Heart right ventricle (tissue), 16 donors: ENCODE results near the gene ELP6. TPM values are rescaled to one million over a fixed set of nuclear protein-coding genes. Genes with fewer than 3 reads are reported as not detected.

Source experiments
- ATAC-seq, 8 donors: fragments of 200-7000 bp; cut with Tn5 transposase; one replicate each; pipeline ENCODE4 v1.9.1; 2020; ENCODE audit warnings: mild to moderate bottlenecking in 8 of 8, moderate library complexity in 8 of 8, moderate number of reproducible peaks in 1 of 8
- DNase-seq, 2 donors: peaks; one replicate each; pipeline ENCODE4 v3.0.0-alpha.2; 2020
- H3K27ac ChIP-seq, 10 donors: fragments of 200-600 bp; sonication (generic) in 2 of 10; one replicate each; pipeline versions ENCODE4 v1.5.0 to v1.8.0; 2020 to 2022; ENCODE audit warnings: mild to moderate bottlenecking in 3 of 10
- H3K27me3 ChIP-seq, 7 donors: fragments of 200-600 bp; one replicate each; pipeline ENCODE4 v1.8.0; 2021 to 2022; ENCODE audit warnings: mild to moderate bottlenecking in 2 of 7
- H3K36me3 ChIP-seq, 9 donors: fragments of 200-600 bp; sonication (generic) in 1 of 9; one replicate each; pipeline versions ENCODE4 v1.5.0 to v1.8.0; 2020 to 2022; ENCODE audit warnings: mild to moderate bottlenecking in 2 of 9
- H3K4me1 ChIP-seq, 9 donors: fragments of 200-600 bp; sonication (generic) in 1 of 9; one replicate each; pipeline versions ENCODE4 v1.5.0 to v1.8.0; 2020 to 2022; ENCODE audit warnings: mild to moderate bottlenecking in 4 of 9
- H3K4me3 ChIP-seq, 10 donors: fragments of 200-600 bp; sonication (generic) in 2 of 10; one replicate each; pipeline versions ENCODE4 v1.5.0 to v1.8.0; 2020 to 2022; ENCODE audit warnings: mild to moderate bottlenecking in 7 of 10, moderate library complexity in 2 of 10
- H3K9me3 ChIP-seq, 11 donors: fragments of 200-600 bp in 10 of 11; sonication (generic) in 2 of 11; one replicate each; pipeline versions ENCODE4 v1.5.0 to v1.8.0; 2013 to 2022; ENCODE audit warnings: mild to moderate bottlenecking in 2 of 11, control low read depth in 1 of 11, moderate library complexity in 1 of 11
- WGBS, 2 donors: extraction: QIAGEN DNeasy Blood & Tissue Kit; methylation state at CpG; one replicate each; pipeline ENCODE4 v1.1.7; 2013; ENCODE audit warnings: inconsistent platforms in 1 of 2; 5-methylcytosine and 5-hydroxymethylcytosine counted together
- intact Hi-C, 10 donors: fragments of 100-400 bp; cut with DNase I; formaldehyde crosslinking; loops; one replicate each; pipeline versions ENCODE4 v1.11.1 to v1.14.2; 2022
- polyA plus RNA-seq, 2 donors: library from polyadenylated mRNA; stranded (reverse); fragments of 200-250 nt; gene quantifications; one replicate each; pipeline ENCODE4 v1.2.3, GENCODE V29; 2013
- total RNA-seq, 10 donors: library from RNA; stranded (reverse); fragmentation: NEBNext Ultra II Directional in 3 of 10; extraction: Animal tissue kit (Norgen Biotek cat#: 25700) in 3 of 10; gene quantifications; one replicate each; pipeline versions ENCODE4 v1.2.1 to v1.2.4, GENCODE V29; 2021 to 2023
- TF ChIP-seq, protein P1 (sequence below), 9 donors: fragments of 200-600 bp; sonication (generic) in 2 of 9; IDR thresholded peaks; one replicate each; pipeline versions ENCODE4 v1.5.0 to v1.8.0; 2021 to 2022; ENCODE audit warnings: antibody characterized with exemption in 9 of 9, mild to moderate bottlenecking in 5 of 9, moderate library complexity in 1 of 9
- donor health status: Arrhythmogenic right ventricular cardiomyopathy.
- donor health status: ischemic (EF 13 %, LVEDD 7.1; RV severe dilation, severe dysfunction).
- donor health status: healthy with polysubstance abuse.
- donor health status: DM: no; HTN: yes; CAD: no.
- donor health status: DM: no; HTN: no; CAD: no.
- donor health status: ischemic (EF 25% LVEDD 6.9; RV normal size, moderate dysfunction).
- donor health status: ischemic (EF 25% LVEDD 5.7; RV mildly dilated, moderate dysfunction).
- donor health status: healthy.
- donor health status: DM: yes; HTN: yes; CAD: no.
- donor health status: Ischemic cardiomyopathy.
- donor health status: ischemic (EF 35%, LVEDD 5.7; RV mildly dilated, moderate dysfunction).
- donor health status: nonischemic (EF 11% LVEDD 7.7; RV severe dilation, severe dysfunction).
- donor health status: DM: yes; HTN: yes; CAD: no.
- donor health status: PGD.
- donor health status: ischemic (EF 29% LVEDD 5.4; RV normal size, mild dysfunction).
- donor health status: nonischemic (EF 23%, LVEDD 6.1; RV moderate dilation, normal function).

ELP6 gene
- total and polyA plus RNA-seq, 12 donors, result 16.5 to 31.3 (median 21.2) TPM

DNA sequence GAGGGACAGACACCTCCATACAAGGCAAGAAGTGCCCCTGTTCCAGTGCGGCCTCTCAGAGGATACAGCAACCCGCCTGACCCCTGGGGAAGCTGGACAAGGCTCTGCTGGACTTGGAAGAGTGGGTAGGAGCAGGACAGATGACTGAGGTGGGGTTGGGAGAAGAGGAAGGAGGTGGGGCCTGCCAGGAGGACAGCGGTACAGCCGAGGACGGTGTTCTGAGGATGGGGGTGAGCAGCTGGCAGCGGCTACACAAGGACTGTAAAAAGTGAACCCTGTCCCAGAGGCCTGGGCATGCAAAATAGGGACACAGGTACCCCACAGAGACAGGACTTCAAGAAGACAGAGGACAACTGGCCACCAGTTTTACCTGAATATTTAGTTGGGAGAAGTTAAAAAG, 23.5 kb upstream of the ELP6 start:
- no peaks in the 10 kb centered on the region for H3K9me3 ChIP-seq
- peaks cover 0 to 3% (median 0%) of the 10 kb centered on the region in 7 donors for H3K27me3 ChIP-seq
- intact Hi-C loops, result no loop called here
- 77 to 83% methylated on average over 6 of the region's 6 CpGs for WGBS, 2 donors
- ATAC-seq, result no peak
- no peak overlapping the region for H3K4me3 ChIP-seq
- no peaks in the 10 kb centered on the region for H3K4me1 ChIP-seq
- TF ChIP-seq, protein P1, sequence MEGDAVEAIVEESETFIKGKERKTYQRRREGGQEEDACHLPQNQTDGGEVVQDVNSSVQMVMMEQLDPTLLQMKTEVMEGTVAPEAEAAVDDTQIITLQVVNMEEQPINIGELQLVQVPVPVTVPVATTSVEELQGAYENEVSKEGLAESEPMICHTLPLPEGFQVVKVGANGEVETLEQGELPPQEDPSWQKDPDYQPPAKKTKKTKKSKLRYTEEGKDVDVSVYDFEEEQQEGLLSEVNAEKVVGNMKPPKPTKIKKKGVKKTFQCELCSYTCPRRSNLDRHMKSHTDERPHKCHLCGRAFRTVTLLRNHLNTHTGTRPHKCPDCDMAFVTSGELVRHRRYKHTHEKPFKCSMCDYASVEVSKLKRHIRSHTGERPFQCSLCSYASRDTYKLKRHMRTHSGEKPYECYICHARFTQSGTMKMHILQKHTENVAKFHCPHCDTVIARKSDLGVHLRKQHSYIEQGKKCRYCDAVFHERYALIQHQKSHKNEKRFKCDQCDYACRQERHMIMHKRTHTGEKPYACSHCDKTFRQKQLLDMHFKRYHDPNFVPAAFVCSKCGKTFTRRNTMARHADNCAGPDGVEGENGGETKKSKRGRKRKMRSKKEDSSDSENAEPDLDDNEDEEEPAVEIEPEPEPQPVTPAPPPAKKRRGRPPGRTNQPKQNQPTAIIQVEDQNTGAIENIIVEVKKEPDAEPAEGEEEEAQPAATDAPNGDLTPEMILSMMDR (IDR thresholded peaks at IDR 0.05), result no peak
- H3K27ac ChIP-seq, result no peak overlapping the region
- no peak for DNase-seq
- no peaks in the 10 kb centered on the region for H3K36me3 ChIP-seq

DNA sequence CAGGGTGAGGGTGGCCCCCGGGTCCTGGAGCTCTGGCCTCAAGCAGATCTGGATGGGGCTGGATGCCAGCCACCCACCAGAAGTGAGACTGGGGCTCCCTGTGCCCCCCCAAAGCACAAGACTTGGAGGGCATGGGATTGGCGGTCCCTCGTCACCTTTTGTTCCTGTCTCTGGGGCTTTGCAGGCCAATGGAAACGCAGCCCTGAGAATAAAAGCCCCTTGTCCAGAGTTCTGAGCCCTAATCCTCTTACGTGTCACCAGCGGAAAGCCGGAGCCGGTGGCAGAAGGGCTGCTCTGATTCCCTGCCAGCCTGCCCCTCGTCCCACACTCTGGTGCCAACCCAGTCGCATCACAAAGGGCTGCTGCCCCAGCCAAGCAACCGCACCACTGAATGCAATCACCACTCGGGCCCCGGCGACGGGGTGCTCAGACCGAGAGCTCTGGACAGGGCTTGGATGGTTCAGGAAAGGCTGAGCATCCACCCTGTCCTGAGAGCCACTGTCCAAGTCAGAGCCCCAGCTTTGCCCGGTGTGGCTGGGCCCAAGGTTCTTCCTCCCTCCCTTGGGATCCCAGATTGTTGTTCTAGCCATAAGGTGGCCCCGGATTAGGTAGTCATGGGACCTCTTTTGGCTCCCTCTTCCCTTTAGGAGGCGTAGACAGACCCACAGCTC, 22.8 kb upstream of the ELP6 start:
- H3K27me3 ChIP-seq, result peaks cover 0 to 3% (median 0%) of the 10 kb centered on the region in 7 donors
- no peaks in the 10 kb centered on the region for H3K36me3 ChIP-seq
- ATAC-seq, result no peak
- H3K9me3 ChIP-seq, result no peaks in the 10 kb centered on the region
- no peak overlapping the region for H3K27ac ChIP-seq
- DNase-seq, result no peak
- no peaks in the 10 kb centered on the region for H3K4me1 ChIP-seq
- intact Hi-C loops, result no loop called here
- no peak overlapping the region for H3K4me3 ChIP-seq
- 90 to 93% methylated on average over 19 of the region's 19 CpGs for WGBS, 2 donors
- TF ChIP-seq, protein P1 (IDR thresholded peaks at IDR 0.05), result no peak

DNA sequence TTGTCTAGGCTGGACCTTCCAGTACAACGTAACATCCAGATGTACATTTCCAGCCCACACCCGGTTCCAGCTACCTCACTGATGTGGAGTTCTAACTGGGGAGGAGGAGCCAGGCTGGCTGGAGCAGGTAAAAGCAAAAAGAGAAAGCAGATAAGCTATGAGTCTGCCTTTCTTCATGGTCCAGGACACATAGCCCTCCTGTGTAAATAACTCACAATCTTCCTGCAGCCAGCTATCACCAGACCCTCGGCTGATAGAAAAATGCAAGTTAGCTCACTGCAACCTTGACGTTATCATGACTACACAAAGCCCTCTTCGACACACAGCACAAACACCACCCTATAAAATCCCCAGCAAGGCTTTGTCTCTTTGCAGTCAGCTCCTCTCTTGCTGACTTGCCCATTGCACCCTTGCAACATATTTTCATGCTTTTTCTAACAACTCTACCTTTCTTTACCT, 20.5 kb upstream of the ELP6 start:
- DNase-seq, result no peak
- Histone ChIP-seq H3K4me1 (no peaks in the 10 kb centered on the region), H3K4me3 (no peak overlapping the region), H3K36me3 (no peaks in the 10 kb centered on the region), H3K27me3 (peaks cover 0 to 3% (median 0%) of the 10 kb centered on the region in 7 donors), H3K27ac (no peak overlapping the region), H3K9me3 (no peaks in the 10 kb centered on the region)
- 51% methylated on average over 5 of the region's 5 CpGs for WGBS, 2 donors
- no peak for ATAC-seq
- TF ChIP-seq, protein P1 (IDR thresholded peaks at IDR 0.05), result no peak
- intact Hi-C loops, result no loop called here

DNA sequence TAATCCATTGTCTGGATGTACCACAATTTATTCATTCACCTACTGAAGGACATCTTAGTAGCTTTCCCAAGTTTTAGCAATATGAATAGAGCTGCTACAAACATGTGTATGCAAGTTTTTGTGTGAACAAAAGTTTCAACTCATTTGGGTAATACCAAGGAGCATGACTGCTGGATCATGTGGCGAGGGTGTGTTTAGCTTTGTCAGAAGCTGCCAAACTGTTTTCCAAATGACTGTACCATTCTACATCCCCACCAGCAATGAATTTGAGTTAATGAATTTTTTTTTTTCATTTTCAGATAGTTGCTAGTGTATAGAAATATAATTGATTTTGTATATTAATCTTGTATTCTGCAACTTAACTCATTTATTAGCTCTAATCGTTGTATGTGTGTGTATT, 20.0 kb upstream of the ELP6 start:
- H3K36me3 ChIP-seq, result no peaks in the 10 kb centered on the region
- no peak overlapping the region for H3K27ac ChIP-seq
- no peak overlapping the region for H3K4me3 ChIP-seq
- ATAC-seq (no peak), DNase-seq (no peak)
- intact Hi-C loops, result no loop called here
- peaks cover 0 to 3% (median 0%) of the 10 kb centered on the region in 7 donors for H3K27me3 ChIP-seq
- no peaks in the 10 kb centered on the region for H3K4me1 ChIP-seq
- TF ChIP-seq, protein P1 (IDR thresholded peaks at IDR 0.05), result no peak
- WGBS, 2 donors, result 91 to 96% methylated on average over 2 of the region's 2 CpGs
- H3K9me3 ChIP-seq, result peaks cover 0 to 4% (median 0%) of the 10 kb centered on the region in 11 donors
